Stomach (tissue), 4 donors: ENCODE results near the gene PEX19.

Experiments used
- CTCF ChIP-seq, 7 experiments: fragments of 450-650 bp in 4 of 7; fragments of 200-600 bp in 3 of 7; sonication (generic) in 3 of 7; IDR thresholded peaks; one replicate each; pipeline ENCODE4 v1.5.1; 2016 to 2019; ENCODE audit warnings: antibody characterized with exemption in 7 of 7, control low read depth in 2 of 7, mild to moderate bottlenecking in 1 of 7
- EP300 ChIP-seq: sonication (generic); formaldehyde crosslinking; IDR thresholded peaks from one replicate; pipeline ENCODE4 v1.6.1; 2017; ENCODE audit warnings: antibody characterized with exemption
- POLR2AphosphoS5 ChIP-seq, 3 donors: sonication (generic); formaldehyde crosslinking; IDR thresholded peaks; one replicate each; pipeline ENCODE4 v1.6.1; 2016; ENCODE audit warnings: antibody characterized with exemption in 3 of 3

- TF ChIP-seq CTCF (IDR thresholded peaks at IDR 0.05) (no peak), POLR2AphosphoS5 (IDR thresholded peaks at IDR 0.05) (peak; percentile 94 to 99 (median 95)), EP300 (no peak)
Measured at GRCh38 chr1:160284782-160285344, at the start of gene PEX19.
